ENCODE measurements around the gene HPGD.
A peak's percentile ranks its signal among the peaks of the same experiment; 100 is the strongest.

The HPGD gene

GRCh38 chr4:174522183-174523024 is at the start of gene HPGD:
TSS of gene HPGD (minus strand) at chr4:174522488. CDS start at chr4:174522451, 37 bp downstream.
- DNase-seq (ENCODE audit: low read depth in 2 of 2) = peak; percentile 21 to 25

- DNase-seq (ENCODE audit: low read depth in 2 of 2) = no peak
Measured at GRCh38 chr4:174564529-174564928, 42.2 kb upstream of the HPGD start.

GRCh38 chr4:174563399-174563798 is 41.1 kb upstream of the HPGD start:
- DNase-seq (ENCODE audit: low read depth in 2 of 2) = no peak

GRCh38 chr4:174561560-174561959 is 39.3 kb upstream of the HPGD start:
- DNase-seq (ENCODE audit: low read depth in 2 of 2) = no peak

GRCh38 chr4:174559894-174560293 is 37.6 kb upstream of the HPGD start:
- DNase-seq (ENCODE audit: low read depth in 2 of 2) = no peak

GRCh38 chr4:174555789-174556630 is 33.7 kb upstream of the HPGD start:
- DNase-seq (ENCODE audit: low read depth in 2 of 2) = no peak

GRCh38 chr4:174554231-174554728 is 32.0 kb upstream of the HPGD start:
- no peak for DNase-seq (ENCODE audit: low read depth in 2 of 2)

- no peak for DNase-seq (ENCODE audit: low read depth in 2 of 2)
Measured at GRCh38 chr4:174553828-174554227, 31.5 kb upstream of the HPGD start.

- DNase-seq (ENCODE audit: low read depth in 2 of 2) = no peak
Measured at GRCh38 chr4:174553031-174553430, 30.7 kb upstream of the HPGD start.

- no peak for DNase-seq (ENCODE audit: low read depth in 2 of 2)
Measured at GRCh38 chr4:174550541-174550940, 28.3 kb upstream of the HPGD start.

- no peak for DNase-seq (ENCODE audit: low read depth in 2 of 2)
Measured at GRCh38 chr4:174549721-174550120, 27.4 kb upstream of the HPGD start.

- no peak for DNase-seq (ENCODE audit: low read depth in 2 of 2)
Measured at GRCh38 chr4:174545268-174545667, 23.0 kb upstream of the HPGD start.

- DNase-seq (ENCODE audit: low read depth in 2 of 2) = no peak
Measured at GRCh38 chr4:174544496-174544895, 22.2 kb upstream of the HPGD start.

GRCh38 chr4:174540175-174540574 is 17.9 kb upstream of the HPGD start:
- DNase-seq (ENCODE audit: low read depth in 2 of 2) = no peak

GRCh38 chr4:174539571-174539970 is 17.3 kb upstream of the HPGD start:
- DNase-seq (ENCODE audit: low read depth in 2 of 2) = no peak

GRCh38 chr4:174538876-174539250 is 16.6 kb upstream of the HPGD start:
- no peak for DNase-seq (ENCODE audit: low read depth in 2 of 2)

GRCh38 chr4:174538123-174538875 is 16.0 kb upstream of the HPGD start:
- no peak for DNase-seq (ENCODE audit: low read depth in 2 of 2)

GRCh38 chr4:174537634-174538033 is 15.3 kb upstream of the HPGD start:
- no peak for DNase-seq (ENCODE audit: low read depth in 2 of 2)

GRCh38 chr4:174534461-174534860 is 12.2 kb upstream of the HPGD start:
- no peak for DNase-seq (ENCODE audit: low read depth in 2 of 2)

GRCh38 chr4:174532445-174532844 is 10.2 kb upstream of the HPGD start:
- no peak for DNase-seq (ENCODE audit: low read depth in 2 of 2)

- DNase-seq (ENCODE audit: low read depth in 2 of 2) = no peak
Measured at GRCh38 chr4:174531486-174531885, 9.2 kb upstream of the HPGD start.

GRCh38 chr4:174528226-174528625 is 5.9 kb upstream of the HPGD start:
- no peak for DNase-seq (ENCODE audit: low read depth in 2 of 2)
